Ovary (tissue), 3 donors: ENCODE results near the gene ATP6V0A1.

ENCODE experiments used
- EP300 ChIP-seq: sonication (generic); formaldehyde crosslinking; IDR thresholded peaks from one replicate; pipeline ENCODE4 v1.6.1; 2017; ENCODE audit warnings: antibody characterized with exemption
- POLR2A ChIP-seq: fragments of 450-650 bp; IDR thresholded peaks from one replicate; pipeline ENCODE4 v1.6.1; 2017; ENCODE audit warnings: antibody characterized with exemption, mild to moderate bottlenecking, moderate library complexity
- TF ChIP-seq, protein P1 (sequence below), 3 donors: fragments of 450-650 bp in 2 of 3; fragments of 200-600 bp in 1 of 3; IDR thresholded peaks; one replicate each; pipeline versions ENCODE4 v1.5.1 to v1.8.0; 2016 to 2022; ENCODE audit warnings: antibody characterized with exemption in 3 of 3, mild to moderate bottlenecking in 1 of 3
- donor health status: DM: no; HTN: no; CAD: no.

DNA sequence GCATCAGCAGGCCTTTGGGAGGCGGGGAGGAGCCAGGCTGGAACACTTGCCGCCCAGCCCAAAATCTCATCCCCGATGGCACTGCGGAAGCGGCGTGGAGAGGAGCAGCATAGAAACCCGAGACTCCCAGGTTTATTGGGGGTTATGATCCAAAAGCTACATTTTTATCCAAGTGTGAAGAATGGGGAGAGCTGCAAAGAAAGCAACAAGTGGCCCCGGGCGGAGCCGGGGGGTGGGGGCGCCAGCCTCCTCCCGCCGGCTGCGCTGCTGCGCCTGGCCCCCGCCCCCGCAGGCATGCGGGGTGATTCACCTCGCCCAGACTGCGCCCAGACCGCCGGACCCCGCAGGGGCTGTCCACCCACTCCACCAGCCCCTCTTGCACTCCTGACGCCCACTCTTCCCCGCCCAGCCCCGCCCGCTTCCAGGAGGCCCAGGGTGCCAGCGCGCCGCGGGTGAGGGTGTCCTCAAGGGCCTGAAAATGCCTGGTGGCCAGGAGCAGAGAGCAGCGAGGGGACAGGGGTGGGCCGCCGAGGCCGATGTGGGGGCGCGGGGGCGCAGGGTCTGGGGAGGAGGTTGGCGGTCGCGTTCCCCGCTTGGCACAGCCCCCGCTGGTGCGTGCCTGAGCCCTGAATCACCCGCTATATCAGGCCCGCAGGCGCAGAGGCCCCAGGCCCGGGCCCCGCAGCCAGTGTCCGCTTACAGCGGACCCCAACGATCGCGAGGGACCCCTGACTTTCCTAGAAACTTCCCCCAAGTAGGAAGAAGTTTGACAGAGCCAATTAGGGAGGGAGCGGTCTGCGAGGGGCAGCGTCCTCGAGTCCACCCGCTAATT is 37.0 kb upstream of the ATP6V0A1 start:
- TF ChIP-seq, protein P1, sequence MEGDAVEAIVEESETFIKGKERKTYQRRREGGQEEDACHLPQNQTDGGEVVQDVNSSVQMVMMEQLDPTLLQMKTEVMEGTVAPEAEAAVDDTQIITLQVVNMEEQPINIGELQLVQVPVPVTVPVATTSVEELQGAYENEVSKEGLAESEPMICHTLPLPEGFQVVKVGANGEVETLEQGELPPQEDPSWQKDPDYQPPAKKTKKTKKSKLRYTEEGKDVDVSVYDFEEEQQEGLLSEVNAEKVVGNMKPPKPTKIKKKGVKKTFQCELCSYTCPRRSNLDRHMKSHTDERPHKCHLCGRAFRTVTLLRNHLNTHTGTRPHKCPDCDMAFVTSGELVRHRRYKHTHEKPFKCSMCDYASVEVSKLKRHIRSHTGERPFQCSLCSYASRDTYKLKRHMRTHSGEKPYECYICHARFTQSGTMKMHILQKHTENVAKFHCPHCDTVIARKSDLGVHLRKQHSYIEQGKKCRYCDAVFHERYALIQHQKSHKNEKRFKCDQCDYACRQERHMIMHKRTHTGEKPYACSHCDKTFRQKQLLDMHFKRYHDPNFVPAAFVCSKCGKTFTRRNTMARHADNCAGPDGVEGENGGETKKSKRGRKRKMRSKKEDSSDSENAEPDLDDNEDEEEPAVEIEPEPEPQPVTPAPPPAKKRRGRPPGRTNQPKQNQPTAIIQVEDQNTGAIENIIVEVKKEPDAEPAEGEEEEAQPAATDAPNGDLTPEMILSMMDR (IDR thresholded peaks at IDR 0.05), result no peak
- TF ChIP-seq POLR2A, result no peak
- TF ChIP-seq EP300, result no peak
